T-helper 1 cell treated with Interleukin-12 subunit alpha and Interleukin-12 subunit beta and Interleukin-4 antibody, amounts not matched to agents 30 ng/mL and 1 ng/mL, for 36 hours (primary cell): ENCODE results near the gene FHAD1. TPM values are rescaled to one million over a fixed set of nuclear protein-coding genes. Genes with fewer than 3 reads are reported as not detected.
"Not testable (repeated sequence)": the region's sequence is repeated elsewhere in the genome, so short reads cannot be mapped to it uniquely, and the experiment has no call there.

Experiments
- intact Hi-C: fragments of 100-400 bp; cut with micrococcal nuclease; formaldehyde crosslinking; loops from one replicate; pipeline ENCODE4 v1.15.1; 2024
- total RNA-seq: library from RNA; stranded (reverse); gene quantifications from 2 replicates; pipeline ENCODE4 v1.2.3, GENCODE V29; 2022

The FHAD1 gene
- total RNA-seq, 1 donor from 2014 or later = not detected

DNA sequence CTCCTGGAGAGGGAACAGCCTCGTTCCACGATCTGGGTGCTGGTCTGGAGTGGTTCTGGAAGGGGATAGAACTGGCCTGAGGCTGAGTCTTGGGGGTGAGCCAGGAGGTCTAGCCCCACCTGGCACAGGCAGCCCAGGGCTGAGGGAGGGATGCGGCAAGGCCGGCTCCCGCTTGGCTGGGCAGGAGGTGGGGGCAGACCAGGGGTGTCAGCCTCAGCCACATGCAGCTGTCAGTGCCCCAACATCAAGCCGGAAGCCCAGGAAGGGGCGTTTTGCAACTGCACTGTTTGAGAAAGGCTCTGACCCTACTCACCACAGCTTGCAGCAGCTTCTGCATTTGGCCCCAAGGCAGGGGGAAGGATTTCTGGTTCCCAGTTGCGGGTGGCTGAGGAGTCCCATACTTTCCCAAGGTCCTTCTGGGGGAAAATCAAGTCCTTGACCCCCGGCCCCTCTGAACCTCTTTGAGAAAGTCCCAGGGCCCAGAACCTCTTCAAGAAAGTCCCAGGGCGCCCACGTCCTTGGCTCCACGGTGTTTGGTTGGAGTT lies 164.6 kb downstream of the FHAD1 start:
- intact Hi-C loops = loop anchor here (5.0 to 10.0 kb wide), 2 partner anchors 283 to 1641 kb away; partner anchors contain the start of gene SDHB

DNA sequence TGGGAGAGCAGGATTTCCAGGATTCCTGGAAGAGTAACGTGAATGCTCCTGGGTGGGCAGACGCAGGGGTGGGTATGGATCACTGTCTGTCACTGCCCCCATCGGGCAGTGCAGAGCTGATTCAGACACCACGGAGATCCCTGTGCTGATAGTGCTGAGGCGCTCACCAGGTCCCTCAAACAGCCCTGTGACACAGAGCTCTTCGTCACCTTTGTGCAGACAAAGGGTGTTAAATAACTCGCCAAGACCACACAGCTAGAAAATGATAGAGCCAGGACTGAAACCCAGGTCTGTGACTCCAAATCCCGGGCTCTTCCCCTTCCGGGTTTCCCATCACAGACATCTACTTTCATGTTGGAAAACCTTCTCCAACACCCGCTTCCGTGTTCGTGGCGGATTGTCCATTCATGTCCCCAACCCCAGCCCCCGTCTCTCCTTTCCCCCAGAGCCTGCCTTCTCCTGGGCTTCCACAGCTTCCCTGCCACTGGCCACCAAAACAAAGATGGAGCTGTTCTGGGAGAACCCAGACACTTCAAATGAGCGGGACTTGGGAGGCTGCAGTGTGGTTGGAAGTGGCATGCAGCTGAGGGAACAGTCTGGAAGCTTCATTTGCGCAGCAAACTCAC lies 165.3 kb downstream of the FHAD1 start:
- intact Hi-C loops = loop anchor here (5.0 to 10.0 kb wide), 2 partner anchors 283 to 1640 kb away; partner anchors contain the start of gene SDHB

DNA sequence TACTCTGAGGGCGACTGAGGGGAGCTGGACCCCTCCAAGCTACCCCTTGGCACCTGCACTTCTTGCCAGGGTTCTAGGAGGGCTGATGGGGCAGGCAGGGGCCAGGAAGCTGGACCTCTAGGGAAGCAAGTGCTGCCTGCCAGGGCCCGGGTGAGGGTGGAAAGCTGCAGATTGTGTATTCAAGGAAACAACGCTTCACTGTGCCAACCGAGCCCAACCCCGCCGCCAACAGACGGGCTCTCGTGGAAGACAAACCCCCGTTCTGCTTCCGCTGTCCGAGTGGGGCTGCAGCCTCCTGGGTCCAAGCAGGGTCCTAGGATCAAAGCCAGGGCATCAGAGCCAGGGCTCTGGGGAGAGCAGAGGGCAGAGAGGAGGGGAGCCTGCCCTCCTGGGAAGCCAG lies 165.8 kb downstream of the FHAD1 start:
- intact Hi-C loops = loop anchor here (5.0 to 10.0 kb wide), 2 partner anchors 282 to 1639 kb away; partner anchors contain the start of gene SDHB

DNA sequence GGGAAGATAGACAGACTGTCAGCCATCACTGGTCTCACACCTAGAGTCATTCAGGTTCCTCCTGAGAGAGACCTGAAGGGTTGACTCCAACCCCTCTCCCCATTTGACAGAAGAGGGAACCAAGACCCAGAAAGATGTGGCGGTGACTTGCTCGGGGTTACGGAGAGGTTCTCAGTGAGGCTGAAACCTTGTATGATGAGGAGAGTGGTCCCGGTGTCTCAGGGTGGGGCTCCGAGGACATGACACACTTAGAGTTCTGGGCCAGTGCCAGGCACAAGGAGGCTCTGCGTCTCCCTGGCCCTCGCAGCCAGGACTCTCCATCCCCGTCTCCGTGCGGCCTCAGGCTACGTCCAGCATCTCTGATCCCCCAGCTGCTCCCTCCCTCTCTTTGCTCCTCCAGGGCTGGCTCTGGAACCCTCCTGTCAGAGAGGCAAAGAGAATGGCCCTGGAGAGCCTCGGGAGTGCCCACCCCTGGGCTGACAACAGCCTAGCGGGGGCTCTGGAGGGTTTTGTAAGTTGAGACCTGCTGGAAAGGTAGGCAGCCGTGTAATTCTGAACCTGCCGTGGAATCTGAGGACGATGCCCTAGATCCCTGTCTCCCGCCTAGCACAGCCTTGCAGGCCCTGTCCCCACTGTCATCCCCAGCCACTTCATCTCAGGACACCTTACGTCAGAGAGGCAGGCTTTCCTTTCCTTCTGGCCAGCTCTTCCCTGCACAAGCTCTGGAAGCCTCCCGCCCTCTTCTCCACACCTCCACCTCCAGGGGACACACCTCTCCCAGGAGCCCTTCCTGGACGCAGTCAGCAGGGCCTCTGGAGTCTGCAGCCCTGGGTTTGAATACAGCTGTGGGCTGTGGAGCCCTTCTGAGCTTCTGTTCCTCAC lies 166.8 kb downstream of the FHAD1 start:
- intact Hi-C loops = loop anchor here (5.0 to 10.0 kb wide), 2 partner anchors 281 to 1638 kb away; partner anchors contain the start of gene SDHB

DNA sequence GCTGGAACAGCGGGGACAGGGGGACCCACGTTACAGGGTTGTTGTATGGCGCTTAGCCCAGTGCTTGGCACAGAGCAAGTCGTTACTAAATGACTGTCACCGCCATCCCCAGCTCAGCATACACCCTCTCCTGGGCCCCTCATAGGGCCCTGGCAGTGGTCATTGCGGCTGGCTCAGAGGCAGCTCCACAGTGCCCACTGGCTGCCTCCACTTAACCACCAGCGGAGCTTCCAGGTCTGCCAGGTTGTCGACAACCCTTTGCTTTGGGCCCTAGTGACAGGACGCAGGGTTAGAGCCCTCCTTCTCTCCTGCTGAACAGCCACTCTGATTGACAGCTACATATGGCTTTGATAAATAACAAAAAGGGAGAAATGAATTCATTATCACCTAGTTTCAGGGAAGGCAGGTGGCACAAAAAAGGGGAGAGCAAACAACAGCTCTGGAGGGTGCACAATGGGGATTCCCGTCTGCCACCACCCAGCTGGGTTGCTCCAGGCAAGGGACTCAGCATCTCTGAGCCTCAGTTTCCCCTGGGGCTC lies 167.5 kb downstream of the FHAD1 start:
- intact Hi-C loops = loop anchor here (5.0 to 10.0 kb wide), 2 partner anchors 280 to 1638 kb away; partner anchors contain the start of gene SDHB

DNA sequence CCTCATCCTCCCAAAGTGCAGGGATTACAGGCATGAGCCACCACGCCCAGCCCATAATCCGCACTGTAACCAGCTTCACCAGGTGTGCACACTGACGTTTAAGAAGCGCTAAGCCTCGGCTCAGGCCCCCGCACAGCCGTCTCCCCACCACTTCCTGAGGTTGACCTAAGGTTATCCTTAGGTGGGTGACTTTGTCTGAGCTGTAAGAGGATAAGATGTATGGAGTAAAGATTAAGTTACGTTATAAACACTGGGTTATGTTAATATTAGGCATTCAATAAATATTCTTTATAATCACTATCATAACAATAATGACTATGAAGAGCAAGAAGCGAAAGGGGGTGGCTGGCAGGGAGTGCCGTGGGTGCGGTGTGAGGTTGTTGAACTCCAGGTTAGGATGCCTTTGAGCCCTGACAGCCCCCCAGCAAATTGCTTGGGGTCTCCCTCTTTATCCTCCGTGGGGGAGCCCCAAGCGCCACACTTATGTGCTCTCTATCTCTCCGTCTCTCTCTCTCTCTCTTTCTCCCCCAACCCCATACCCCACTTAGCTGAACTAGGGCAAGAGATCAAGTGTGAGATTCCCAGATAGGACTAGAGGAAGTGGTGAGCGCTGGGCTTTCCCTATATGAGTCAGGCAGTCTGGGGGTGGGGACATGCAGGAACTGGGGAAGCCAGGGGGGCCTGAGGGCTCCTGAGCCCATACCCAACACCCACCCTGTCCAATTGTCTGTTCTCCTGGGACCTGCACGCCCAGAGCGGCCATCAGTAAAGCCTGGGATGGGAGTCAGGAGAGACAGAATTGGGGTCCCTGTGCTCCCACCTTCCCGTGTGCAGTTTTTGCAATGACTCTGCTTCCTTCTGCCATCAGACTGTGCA lies 170.3 kb downstream of the FHAD1 start:
- intact Hi-C loops = loop anchor here (1.0 to 10.0 kb wide), 6 partner anchors 8 to 278 kb away; partner anchors contain the start of genes CASP9, EFHD2 and FHAD1

DNA sequence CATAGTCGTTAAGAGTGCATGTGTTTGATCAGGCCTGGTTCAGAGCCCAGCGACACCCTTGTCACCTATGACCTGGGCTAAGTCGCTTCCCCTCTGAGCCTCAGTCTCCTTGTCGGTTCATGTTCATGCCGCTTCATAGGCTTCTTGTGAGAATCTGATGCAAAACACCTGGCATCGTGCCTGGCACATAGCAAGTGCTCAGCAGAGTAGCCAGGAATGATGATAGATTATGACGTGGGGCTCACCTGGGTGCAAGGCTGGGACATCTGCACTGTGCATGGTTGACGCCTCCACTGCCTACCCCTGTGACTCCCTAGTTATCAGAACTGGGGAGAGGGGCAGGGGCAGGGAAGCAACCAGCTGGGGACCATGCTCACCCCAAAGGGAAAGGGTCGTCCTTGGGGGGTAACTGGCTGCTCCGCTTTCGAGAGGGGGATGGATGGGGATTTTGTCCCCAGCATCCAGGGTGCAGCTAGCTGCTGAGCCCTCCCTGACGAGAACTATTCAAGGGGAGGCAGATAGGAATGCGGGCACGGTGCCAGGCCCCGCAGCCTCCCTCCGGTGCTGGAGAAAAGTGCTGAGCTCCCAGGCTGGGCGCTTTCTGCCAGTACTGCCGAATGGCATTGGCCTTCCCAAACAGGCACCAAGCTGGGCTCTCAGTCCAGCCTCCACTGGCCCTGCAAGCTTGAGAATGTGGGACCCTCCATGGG lies 171.9 kb downstream of the FHAD1 start:
- intact Hi-C loops = loop anchor here (5.0 to 10.0 kb wide), 2 partner anchors 172 to 276 kb away; partner anchors contain the start of gene FHAD1

DNA sequence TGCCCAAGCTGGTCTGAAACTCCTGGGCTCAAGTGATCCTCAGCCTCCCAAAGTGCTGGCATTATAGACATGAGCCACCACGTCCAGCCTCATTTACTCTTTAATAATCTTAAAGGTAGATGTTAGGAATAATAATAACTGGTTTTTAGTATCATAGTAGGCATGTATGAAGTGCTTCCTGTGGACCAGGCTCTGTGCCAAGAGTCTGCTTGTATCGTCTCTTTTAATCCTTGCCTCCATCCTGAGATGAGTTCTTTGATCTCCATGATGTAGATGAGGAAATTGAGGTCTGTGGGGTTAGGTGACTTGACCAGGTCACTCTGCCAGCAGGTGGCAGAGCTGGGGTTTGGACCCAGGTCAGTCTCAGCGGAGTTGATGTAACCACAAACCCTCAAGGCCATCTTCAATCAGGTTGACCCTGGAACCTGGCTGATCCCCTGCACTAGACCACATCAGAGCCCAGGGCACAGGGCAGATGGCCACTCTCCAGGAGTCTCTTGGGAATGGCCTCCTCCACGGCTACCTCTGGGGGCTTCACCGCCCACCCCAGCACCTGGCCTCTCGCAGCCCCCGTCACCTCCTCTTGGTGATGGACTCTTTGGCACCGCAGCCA lies 173.9 kb downstream of the FHAD1 start:
- intact Hi-C loops = no loop called here

DNA sequence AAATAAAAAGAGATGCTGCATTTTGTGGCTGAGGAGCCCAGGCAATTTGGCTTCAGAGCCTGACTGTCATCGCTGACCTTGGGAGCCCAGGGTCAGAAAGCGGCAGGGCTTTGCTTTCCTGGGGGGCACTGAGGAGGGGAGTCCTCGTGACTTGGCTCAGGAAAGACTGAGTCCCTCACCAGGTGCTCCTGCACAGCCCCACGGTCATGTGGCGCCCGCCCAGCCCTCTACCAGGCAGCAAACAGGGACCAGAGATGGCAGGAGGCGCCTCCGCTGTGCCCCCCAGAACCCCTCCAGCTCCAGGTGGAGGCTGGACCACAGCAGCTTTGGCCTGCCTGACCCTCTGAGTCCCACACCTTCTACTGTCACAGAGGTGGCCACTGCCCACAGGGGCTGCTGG lies 175.8 kb downstream of the FHAD1 start:
- intact Hi-C loops = no loop called here

DNA sequence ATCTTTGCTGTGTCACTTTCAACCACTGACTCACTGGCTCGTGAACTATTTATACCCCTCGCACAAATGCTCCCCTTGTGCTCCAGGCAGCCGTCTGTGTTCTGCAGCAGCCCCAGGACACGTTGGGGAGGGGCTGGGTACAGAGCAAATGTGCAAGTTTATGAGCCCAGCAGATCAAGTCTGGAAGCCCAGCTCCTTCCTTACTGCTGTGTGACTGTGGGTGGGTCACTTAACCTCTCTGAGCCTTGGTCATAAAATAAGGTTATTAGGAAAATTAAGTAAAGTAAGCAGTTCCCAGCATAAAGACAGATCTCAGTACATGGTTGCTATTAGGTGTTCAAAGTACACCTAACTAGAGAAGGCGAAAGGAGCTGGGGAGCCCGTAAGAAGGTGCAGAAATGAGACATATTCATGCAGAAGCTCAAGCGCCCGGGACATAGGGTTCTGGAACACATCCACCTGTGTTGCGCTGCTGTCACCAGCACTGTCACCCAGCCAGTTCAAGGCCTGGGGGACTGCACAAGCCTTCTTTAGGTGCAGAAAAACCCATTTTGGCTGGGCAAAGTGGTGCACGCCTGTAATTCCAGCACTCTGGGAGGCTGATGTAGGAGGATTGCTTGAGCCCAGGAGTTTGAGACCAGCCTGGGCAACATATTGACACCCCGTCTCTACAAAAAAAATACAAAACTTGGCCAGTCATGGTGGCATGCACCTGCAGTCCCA lies 176.5 kb downstream of the FHAD1 start:
- intact Hi-C loops = no loop called here

DNA sequence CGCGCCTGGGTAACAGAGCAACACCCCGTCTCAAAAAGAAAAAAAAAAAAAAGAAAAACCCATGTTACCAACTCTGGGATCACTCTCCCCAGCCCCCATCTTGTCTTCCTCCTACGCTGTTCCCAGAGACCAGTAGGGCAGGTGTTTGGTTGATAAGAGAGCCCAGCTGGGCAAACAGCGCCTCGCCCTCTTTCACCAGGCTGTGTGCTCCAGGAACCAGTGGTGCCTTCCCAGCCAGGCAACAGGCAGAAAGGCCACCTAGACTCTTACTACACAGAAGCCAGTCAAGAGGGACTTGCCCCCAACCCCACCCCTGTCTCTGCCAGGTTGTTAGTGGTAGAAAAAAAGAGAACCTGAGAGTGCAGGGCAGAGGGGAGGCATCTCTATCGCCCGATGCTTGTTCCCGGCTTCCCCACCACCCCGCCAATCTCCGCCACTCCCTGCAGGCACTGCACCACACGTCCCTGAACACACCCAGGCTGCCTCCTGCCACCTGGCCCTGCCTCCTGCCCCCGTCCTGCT lies 177.2 kb downstream of the FHAD1 start:
- intact Hi-C loops = no loop called here

DNA sequence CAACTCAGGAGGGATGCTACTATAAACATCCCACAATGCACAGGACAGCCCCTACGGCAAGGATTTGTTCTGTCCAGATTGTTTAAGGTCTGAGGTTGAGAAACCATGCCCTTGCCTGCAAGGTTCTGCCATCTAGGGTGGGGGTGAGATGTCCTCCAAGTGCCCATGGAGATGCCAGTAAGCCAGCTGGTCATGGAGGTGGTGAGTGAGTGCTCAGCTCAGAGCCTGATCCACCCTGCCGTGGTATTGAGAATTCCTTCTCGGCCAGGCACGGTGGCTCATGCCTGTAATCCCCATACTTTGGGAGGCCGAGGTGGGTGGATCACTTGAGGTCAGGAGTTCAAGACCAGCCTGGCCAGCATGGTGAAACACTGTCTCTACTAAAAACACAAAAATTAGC lies 178.0 kb downstream of the FHAD1 start:
- intact Hi-C loops = no loop called here

DNA sequence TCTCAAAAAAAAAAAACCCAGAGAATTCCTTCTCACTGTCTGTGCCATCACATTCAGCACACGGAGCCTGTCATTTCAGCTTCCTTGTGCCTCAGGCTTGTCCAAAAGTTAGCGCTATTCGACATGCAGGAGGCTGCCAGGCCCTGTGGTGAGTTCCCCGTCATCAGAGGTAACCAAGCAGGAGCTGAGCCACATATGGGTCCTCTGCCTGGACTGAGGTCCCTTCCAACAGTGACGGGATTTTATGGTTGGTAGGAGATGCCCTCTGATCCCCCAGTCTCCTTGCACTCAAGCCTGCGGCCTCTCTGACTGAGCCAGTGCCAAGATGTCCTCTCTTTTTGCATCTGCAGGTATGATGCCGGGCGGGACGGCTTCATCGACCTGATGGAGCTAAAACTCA lies 178.5 kb downstream of the FHAD1 start:
- intact Hi-C loops = no loop called here

DNA sequence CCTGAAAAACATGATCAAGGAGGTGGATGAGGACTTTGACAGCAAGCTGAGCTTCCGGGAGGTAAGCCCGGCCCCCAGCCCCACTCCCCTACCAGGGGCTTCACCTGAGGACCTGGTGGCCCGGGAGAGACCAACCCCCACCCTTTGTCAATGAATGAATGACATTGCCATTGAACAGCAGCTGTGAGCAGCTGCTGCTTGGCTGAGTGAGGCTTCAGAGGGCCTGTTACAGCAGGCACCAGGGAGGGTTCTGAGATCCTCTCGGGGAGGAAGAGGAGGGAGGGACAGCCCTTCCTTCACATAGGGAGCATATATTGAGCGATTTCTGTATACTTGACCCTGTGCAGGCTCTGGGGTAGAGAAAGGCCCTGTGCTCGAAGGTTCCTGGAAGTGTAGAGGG lies 178.9 kb downstream of the FHAD1 start:
- intact Hi-C loops = no loop called here

DNA sequence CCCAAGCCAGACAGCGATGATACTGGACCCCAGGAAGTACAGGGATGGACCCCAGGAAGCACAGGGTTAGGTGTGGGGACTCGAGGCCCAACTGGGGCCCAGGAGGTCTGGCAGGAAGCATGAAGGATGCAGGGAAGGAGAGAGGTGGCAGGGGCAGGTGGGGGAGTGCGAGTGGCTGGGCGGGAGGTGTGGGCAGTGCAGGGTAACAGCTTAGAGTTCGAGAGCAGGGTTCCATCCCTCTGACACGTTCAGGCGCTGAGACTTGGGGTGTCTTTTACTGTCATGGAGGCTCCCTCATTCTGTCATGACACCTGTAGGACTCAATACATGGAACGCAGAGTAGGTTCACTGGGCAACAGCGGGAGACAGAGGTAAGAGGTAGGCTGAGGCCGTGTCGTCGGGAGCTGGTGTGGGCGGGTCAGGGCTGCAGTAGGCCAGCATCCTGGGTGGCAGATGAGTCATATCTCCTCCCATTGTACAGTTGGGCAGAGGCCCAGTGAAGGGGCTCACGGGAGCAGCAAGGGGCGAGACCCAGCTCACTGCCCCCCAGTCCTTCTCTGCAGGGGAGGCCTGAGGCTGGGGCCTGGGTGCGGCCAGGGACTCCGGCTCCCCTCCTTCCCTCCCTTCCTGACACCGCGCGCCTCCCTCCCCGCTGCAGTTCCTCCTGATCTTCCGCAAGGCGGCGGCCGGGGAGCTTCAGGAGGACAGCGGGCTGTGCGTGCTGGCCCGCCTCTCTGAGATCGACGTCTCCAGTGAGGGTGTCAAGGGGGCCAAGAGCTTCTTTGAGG lies 179.7 kb downstream of the FHAD1 start:
- intact Hi-C loops = no loop called here

DNA sequence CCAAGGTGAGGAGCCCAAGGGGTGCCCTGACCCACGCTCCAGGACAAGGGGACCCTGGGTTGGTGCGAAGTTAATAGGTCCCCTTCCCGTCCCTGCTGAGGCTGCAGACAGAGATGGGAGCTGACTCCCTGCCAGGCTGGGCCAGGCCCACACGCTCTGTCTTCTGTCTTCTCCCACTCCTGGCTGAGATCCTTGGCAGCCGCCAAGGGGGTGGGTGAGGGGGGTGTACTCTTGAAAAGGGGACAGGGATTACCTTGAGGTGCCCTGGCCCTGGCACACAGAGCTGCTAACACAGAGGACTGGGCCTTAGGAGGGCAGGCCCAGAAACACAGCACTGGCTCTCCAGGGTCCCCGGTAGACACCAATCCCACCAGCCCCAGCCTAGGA lies 180.2 kb downstream of the FHAD1 start:
- intact Hi-C loops = no loop called here

DNA sequence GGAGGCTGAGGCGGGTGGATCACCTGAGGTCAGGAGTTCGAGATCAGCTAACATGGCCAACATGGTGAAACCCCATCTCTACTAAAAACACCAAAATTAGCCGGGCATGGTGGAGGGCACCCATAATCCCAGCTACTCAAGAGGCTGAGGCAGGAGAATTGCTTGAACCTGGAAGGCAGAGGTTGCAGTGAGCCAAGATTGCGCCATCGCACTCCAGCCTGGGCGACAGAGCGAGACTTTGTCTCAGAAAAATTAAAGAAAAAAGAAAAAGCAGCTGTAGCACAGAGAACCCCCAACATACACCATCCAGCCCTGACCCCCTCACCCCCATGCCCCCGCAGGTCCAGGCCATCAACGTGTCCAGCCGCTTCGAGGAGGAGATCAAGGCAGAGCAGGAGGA lies 181.2 kb downstream of the FHAD1 start:
- intact Hi-C loops = not testable (repeated sequence)
